Measurements from ENCODE around the gene PDGFRB. TPM values are rescaled to one million over a fixed set of nuclear protein-coding genes. Genes with fewer than 3 reads are reported as not detected.

The PDGFRB gene
- total and polyA plus RNA-seq, 2 of the 4 experiments (the other 2 are of a cell fraction), result 108 to 124 TPM

- H2AK9ac ChIP-seq (replicated peaks; ENCODE audit: low read depth, low read length, poor library complexity), result no peak overlapping the region
- no TSS peak for BruUV-seq (replicated peaks)
- no peaks in the 10 kb centered on the region for H3K9me1 ChIP-seq (ENCODE audit: insufficient read depth, low read length)
- dilution Hi-C loops (cut with HindIII; ENCODE audit: low sequenced_read_pairs, unreplicated experiment) (no loop called here), intact Hi-C loops (cut with micrococcal nuclease) (no loop called here), in situ Hi-C loops (cut with MboI; ENCODE audit: low sequenced_read_pairs) (no loop called here)
- no peak overlapping the region for H2AFZ ChIP-seq (replicated peaks; ENCODE audit: low read length, poor library complexity)
- H4K91ac ChIP-seq (ENCODE audit: insufficient read depth, low read depth, low read length), result no peak overlapping the region
- H3K14ac ChIP-seq (replicated peaks; ENCODE audit: low read depth, low read length), result no peak overlapping the region
- H4K20me1 ChIP-seq (ENCODE audit: insufficient read depth, low read length), result no peaks in the 10 kb centered on the region
- ATAC-seq (ENCODE audit: low read depth), result no peak
- no peak overlapping the region for H3K27ac ChIP-seq (ENCODE audit: insufficient read depth, low read length)
- H3K18ac ChIP-seq (ENCODE audit: low read depth, low read length), result no peak overlapping the region
- H2BK20ac ChIP-seq (ENCODE audit: low read depth, low read length), result no peak overlapping the region
- no peak overlapping the region for H3K56ac ChIP-seq (ENCODE audit: extremely low read depth, insufficient read depth, low read length)
- no peak overlapping the region for H3K9ac ChIP-seq (ENCODE audit: low read depth, low read length)
- no peak overlapping the region for H3K23ac ChIP-seq (ENCODE audit: low read depth, low read length)
- no peak overlapping the region for H2BK120ac ChIP-seq (ENCODE audit: low read depth, low read length)
- H3K27me3 ChIP-seq (ENCODE audit: control insufficient read depth, insufficient read depth, low read length), result no peaks in the 10 kb centered on the region
- H4K8ac ChIP-seq (ENCODE audit: low read depth in 2 of 2, low read length in 2 of 2), result no peak overlapping the region
- TF ChIP-seq CEBPB (IDR thresholded peaks at IDR 0.05; ENCODE audit: low read depth, low read length) (no peak), RAD21 (IDR thresholded peaks at IDR 0.05; ENCODE audit: low read length) (no peak), POLR2A (IDR thresholded peaks at IDR 0.05; ENCODE audit: low read depth, low read length) (no peak), SMC3 (IDR thresholded peaks at IDR 0.05; ENCODE audit: low read depth, low read length) (no peak), BHLHE40 (IDR thresholded peaks at IDR 0.05; ENCODE audit: low read depth, low read length) (no peak), MXI1 (IDR thresholded peaks at IDR 0.05; ENCODE audit: borderline replicate concordance, low read depth, low read length) (no peak), MAZ (IDR thresholded peaks at IDR 0.05; ENCODE audit: borderline replicate concordance, low read depth, low read length) (no peak), RCOR1 (IDR thresholded peaks at IDR 0.05; ENCODE audit: insufficient replicate concordance, low read length) (no peak)
- no peak for DNase-seq
- H3K36me3 ChIP-seq (ENCODE audit: control insufficient read depth, insufficient read depth, low read length), result peaks cover 94% of the 10 kb centered on the region
- no peak overlapping the region for H3K4me2 ChIP-seq (ENCODE audit: low read depth, low read length)
- no peak overlapping the region for H3K4me3 ChIP-seq (ENCODE audit: insufficient read depth, low read depth, low read length)
- H2BK5ac ChIP-seq (ENCODE audit: low read depth, low read length, poor library complexity, severe bottlenecking), result no peak overlapping the region
- CTCF ChIA-PET, result no interaction called here
- no peak overlapping the region for H2BK15ac ChIP-seq (ENCODE audit: low read depth, low read length)
- H4K5ac ChIP-seq (ENCODE audit: low read depth, low read length), result no peak overlapping the region
- H3K4ac ChIP-seq (ENCODE audit: low read depth, low read length), result no peak overlapping the region
- peaks cover 25 to 60% of the 10 kb centered on the region in 2 experiments for H3K79me1 ChIP-seq (ENCODE audit: low read depth in 1 of 2, low read length in 2 of 2)
- POLR2A ChIA-PET (ENCODE audit: unreplicated experiment), result no interaction called here
- H3K4me1 ChIP-seq (ENCODE audit: control insufficient read depth, insufficient read depth, low read length), result 0 out of 2 replicates have a peak, but pooled peaks cover 1% of the 10 kb centered on the region
- H2AK5ac ChIP-seq (ENCODE audit: low read depth, low read length), result no peak overlapping the region
- no CpG with 5 or more reads among the region's 4 CpGs for WGBS, 2 experiments (ENCODE audit: extremely low coverage in 2 of 2, insufficient read length in 1 of 2)
- no peaks in the 10 kb centered on the region for H3K9me3 ChIP-seq (ENCODE audit: control insufficient read depth, insufficient read depth, low read length)
These were observed 32.1 kb downstream of the PDGFRB start for GRCh38 chr5:150123542-150123941.
